GM18505 (cell line): ENCODE measurements around the gene DRD3.

Source experiments
- ATAC-seq: cut with Tn5 transposase; IDR thresholded peaks from one replicate; pipeline ENCODE4 v1.9.1; 2021; ENCODE audit not compliant: unreplicated experiment
- POLR2A ChIP-seq: IDR thresholded peaks from 4 replicates; pipeline ENCODE4 v1.6.1; 2011; ENCODE audit warnings: borderline replicate concordance; ENCODE audit not compliant: insufficient read depth, insufficient read length; ENCODE audit errors: extremely low read depth

The DRD3 gene

GRCh38 chr3:114168150-114168549 lies 10.7 kb downstream of the DRD3 start:
- no peak for ATAC-seq
- TF ChIP-seq POLR2A, result no peak

- ATAC-seq, result no peak
- TF ChIP-seq POLR2A, result no peak
These were observed 21.5 kb downstream of the DRD3 start for GRCh38 chr3:114157321-114157720.

- ATAC-seq, result no peak
- no peak for TF ChIP-seq POLR2A
These were observed 23.5 kb downstream of the DRD3 start for GRCh38 chr3:114155370-114155821.

- TF ChIP-seq POLR2A, result no peak
- no peak for ATAC-seq
These were observed 24.5 kb downstream of the DRD3 start for GRCh38 chr3:114154321-114154821.

GRCh38 chr3:114152519-114153151 lies 26.2 kb downstream of the DRD3 start:
- peak; percentile 85 for ATAC-seq

DNA sequence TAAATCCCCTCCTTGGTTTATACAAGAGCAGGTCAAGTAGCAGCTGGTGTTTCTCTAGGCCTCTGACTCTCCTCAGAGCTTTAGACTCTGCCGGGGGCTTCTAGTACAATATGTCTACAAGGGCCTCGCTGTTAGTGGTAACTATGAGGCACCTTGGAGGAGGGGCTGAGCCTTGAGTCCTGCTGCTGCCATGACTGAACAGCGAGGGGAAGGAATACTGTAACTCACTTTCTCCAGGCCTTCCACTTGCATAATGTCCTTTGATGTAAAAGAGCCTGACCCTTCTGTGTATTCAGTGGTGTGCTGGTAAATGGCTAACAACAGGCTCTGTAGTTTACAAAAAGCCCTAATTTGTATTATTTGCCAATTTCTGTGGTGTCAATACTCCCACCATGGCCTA lies 27.8 kb downstream of the DRD3 start:
- TF ChIP-seq POLR2A, result no peak
- ATAC-seq, result no peak

More at GRCh38 chr3:114152519-114153151, 26.2 kb downstream of the DRD3 start:
- no peak for TF ChIP-seq POLR2A

GRCh38 chr3:114147251-114147650 lies 31.6 kb downstream of the DRD3 start:
- ATAC-seq, result no peak
- no peak for TF ChIP-seq POLR2A

DNA sequence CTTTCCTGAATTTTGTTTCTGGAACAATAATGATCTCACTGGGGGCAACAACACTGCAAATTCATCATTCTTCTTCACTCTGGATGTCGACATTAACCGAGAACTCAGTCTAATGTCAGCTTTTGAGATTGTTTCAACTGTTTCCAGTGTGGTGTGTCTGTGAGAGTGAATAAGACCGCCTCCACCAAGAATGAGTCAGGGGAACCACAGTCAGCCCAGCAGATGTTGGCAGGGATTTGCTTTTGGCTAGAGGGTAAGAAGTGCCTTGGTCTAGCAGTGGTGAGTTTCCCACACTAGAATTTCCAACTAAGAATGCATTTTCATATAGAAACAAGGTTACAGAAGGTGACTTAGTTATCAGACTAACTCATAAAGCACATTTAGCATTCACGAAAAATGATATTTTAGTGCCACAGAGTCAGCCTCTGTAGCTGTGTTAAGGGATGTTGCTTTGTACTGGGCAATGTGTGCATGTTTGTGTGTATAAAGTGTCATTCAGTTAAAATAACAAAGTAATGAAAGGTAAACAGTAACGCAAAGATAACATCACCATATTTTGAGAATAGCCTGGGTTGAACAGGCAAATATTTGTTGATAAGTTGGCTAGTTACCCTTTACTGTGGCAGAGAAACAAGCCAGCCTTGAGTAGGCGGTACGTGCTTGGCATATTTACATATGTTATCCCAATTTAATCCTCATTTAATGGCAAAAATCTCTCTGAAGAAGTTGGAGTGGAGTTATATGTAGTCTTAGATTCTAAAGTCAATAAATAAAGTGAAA lies 33.8 kb downstream of the DRD3 start:
- no peak for TF ChIP-seq POLR2A
- no peak for ATAC-seq

DNA sequence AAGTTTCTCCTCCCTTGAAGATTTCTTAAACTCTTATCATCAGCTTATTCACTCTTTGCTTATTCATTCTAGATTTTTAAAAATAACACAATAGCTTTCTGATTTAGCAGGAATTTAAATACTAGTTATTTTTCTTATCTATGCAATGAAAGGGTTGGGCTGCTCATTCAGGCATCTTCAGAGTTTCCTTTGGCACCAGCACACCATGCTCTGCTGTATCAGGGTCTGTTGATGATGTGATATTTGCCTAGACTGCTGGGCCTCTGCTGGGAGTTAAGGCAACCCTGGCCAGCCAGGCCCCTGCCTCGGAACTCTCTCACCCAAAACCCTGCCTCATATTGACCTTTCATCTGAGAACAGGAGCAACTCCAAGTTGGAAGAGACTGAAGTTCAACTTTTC lies 35.0 kb downstream of the DRD3 start:
- TF ChIP-seq POLR2A, result no peak
- ATAC-seq, result no peak

DNA sequence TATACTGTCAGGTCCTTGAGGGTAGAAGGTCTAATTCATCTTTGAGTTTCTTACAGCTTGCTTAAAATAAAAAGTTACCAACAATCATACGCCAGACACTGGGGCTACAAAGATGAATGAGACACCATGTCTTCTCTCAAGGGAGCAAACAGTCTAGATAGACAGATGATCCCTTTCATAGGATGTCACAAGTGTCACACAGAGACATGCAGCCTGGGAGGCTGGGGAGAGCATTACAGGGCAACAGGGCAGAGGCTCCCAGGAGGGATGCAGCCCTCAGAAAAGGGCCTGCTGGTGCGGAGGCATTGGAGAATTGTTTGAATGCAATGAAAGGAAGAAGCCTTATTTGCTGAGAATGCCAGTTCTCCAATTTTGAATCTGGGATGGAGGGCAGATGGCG lies 39.0 kb downstream of the DRD3 start:
- TF ChIP-seq POLR2A, result no peak

DNA sequence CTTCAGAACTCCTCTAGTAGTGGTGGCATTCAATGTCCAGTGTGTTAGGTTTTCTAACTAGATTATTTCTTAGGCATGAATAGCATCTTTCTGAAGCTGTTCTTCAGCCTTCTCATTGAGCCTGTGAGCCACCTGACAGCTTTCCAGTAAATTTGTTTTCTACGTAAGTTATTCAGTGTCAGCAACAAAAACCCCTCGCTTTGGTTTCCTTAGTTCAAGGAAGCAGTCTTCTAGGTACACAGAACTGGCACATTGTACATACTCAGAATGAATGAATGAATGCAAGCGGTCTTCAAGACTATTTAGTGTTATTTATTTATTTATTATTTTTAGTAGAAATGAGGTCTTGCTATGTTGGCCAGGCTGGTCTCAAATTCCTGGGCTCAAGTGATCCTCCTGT lies 44.9 kb downstream of the DRD3 start:
- ATAC-seq, result no peak
- TF ChIP-seq POLR2A, result no peak

More for the DNA sequence above, 39.0 kb downstream of the DRD3 start:
- no peak for ATAC-seq

- TF ChIP-seq POLR2A, result no peak
- no peak for ATAC-seq
These were observed 46.4 kb downstream of the DRD3 start for GRCh38 chr3:114132500-114132899.

GRCh38 chr3:114128826-114129225 lies 50.0 kb downstream of the DRD3 start:
- TF ChIP-seq POLR2A, result no peak
- no peak for ATAC-seq

GRCh38 chr3:114128231-114128630 lies 50.6 kb downstream of the DRD3 start:
- no peak for ATAC-seq
- no peak for TF ChIP-seq POLR2A
